ENCODE data around the gene DDAH2.

DDAH2 gene

GRCh38 chr6:31687321-31687720 is 41.8 kb downstream of the DDAH2 start:
- DNase-seq, result no peak

DNA sequence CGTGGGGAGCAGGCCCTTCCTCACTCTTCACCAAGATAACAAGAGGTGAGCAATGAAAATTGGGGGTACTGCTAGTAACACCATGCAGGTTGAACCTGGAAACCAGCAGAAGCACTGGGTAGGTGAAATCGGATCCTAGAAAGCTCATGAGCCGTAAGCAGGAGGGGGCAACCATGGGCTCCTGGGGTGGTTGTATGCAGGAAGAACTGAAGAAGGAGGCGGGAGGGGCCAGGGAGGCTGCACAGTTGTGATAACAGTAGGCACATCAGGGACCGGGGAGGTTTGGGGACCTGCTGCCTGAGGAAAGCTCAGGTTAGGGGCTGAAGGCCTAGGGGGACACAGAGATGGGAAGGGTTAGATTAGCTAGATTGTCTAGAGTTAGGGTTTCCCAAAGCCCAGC is 42.6 kb downstream of the DDAH2 start:
- no peak for DNase-seq

- DNase-seq, result no peak
Observed at GRCh38 chr6:31683591-31683990, 45.5 kb downstream of the DDAH2 start.

GRCh38 chr6:31681135-31681671 is 47.9 kb downstream of the DDAH2 start:
- DNase-seq, result peak; percentile 3

GRCh38 chr6:31680226-31681134 is 48.6 kb downstream of the DDAH2 start, which contains the start of gene LY6G5C:
TSS of gene LY6G5C (minus strand) at chr6:31681067. CDS start at chr6:31680373, 694 bp downstream.
- peak; percentile 35 for DNase-seq

GRCh38 chr6:31677955-31678354 is 51.1 kb downstream of the DDAH2 start:
- no peak for DNase-seq

Measured in NCI-H1092 (cell line).